GM18858 (cell line): ENCODE data around the gene SLC9C2.
"Not testable (repeated sequence)": the region's sequence is repeated elsewhere in the genome, so short reads cannot be mapped to it uniquely, and the experiment has no call there.

Source experiments
- ATAC-seq: cut with Tn5 transposase; IDR thresholded peaks from one replicate; pipeline ENCODE4 v1.9.1; 2021; ENCODE audit not compliant: unreplicated experiment

SLC9C2 gene

DNA sequence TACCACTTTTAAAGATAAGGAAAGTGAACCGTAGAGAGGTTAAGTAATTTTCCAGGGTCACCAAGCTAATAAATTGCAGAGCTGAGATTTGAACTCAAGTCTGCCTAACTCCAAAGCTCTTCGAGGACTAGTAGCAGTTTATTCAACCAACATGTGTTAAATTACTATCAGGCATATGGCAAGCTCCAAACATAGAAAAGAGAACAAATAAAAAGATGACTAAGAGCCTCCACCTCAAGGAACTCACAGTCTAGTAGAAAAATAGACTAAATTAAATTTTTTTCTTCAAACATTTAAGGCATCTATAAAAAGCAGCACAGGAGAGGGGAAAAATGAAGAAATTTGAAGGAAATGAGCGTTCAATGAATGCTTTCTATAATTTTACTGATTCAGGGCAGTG lies 22.2 kb downstream of the SLC9C2 start:
- no peak for ATAC-seq

DNA sequence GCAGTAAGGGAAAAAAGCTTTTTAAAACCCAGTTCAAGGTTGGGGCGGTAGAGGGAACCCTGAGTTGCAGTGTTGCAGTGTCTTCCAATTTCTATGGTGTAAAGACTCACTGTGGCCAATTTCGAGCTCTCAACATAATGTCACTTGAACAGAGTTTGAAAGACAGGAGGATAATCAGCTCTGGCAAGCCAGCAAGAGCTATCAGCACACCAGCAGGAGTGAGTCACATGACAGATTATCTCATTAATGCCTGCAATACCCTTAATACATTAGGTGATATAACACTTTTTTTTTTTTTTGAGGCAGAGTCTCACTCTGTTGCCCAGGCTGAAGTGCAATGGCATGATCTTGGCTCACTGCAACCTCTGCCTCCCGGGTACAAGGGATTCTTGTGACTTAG lies 22.8 kb downstream of the SLC9C2 start:
- no peak for ATAC-seq

- no peak for ATAC-seq
Observed at GRCh38 chr1:173573596-173573995, 29.3 kb downstream of the SLC9C2 start.

DNA sequence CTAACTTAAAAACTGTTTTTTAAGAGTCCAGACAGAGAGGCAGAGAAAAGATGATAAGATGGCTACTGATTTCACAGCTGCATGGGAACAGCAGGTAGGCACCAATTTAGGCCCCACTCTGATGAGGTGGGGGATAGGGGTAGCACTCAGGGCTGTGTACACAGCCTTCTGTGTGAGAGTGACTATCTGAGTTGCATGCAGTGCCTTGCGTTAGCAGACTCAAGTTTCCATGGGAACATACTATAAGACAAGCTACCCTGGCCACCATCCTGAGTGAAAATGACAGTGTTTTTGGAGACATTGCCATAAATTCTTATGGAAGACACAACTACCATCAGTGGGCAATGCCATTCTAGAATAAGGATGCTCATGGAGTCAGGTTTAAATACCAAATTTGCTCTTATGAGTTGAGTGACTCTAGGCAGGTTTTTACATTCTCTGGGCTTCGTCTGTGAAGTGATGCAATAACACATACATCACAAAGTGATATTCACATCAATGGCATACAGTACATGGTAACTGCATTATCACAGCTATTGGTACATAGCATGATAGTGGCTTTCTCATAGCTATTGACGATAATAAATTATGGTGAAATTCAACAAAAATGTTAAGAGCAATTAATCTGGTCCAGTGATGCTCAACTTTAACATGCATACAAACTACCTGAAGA lies 30.5 kb downstream of the SLC9C2 start:
- ATAC-seq = no peak

- no peak for ATAC-seq
Observed at GRCh38 chr1:173570370-173571007, 32.4 kb downstream of the SLC9C2 start.

- ATAC-seq = no peak
Observed at GRCh38 chr1:173568483-173568882, 34.4 kb downstream of the SLC9C2 start.

GRCh38 chr1:173563846-173564245 lies 39.0 kb downstream of the SLC9C2 start:
- ATAC-seq = not testable (repeated sequence)

DNA sequence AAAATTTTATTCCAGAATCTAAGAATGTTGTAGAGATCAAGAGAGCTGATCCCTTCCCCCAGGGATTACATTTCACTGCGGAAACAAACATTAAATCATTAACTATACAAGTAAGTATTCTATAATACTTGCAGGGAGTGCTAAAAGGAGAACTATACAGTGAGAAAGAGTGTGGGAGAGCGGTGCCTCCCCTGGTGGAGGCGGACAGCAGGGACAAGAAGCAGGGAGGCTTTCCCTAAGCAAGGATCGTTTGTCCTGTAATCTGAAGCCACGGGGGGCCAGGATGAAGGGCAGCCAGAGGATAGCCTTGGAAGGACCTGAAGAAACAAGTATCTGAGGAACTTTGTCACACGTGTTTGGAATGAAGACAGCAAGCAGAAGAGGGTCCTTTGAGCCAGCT lies 40.1 kb downstream of the SLC9C2 start:
- no peak for ATAC-seq

- no peak for ATAC-seq
Observed at GRCh38 chr1:173561263-173561662, 41.6 kb downstream of the SLC9C2 start.

- no peak for ATAC-seq
Observed at GRCh38 chr1:173560285-173560880, 42.5 kb downstream of the SLC9C2 start.

GRCh38 chr1:173555651-173556305 lies 47.1 kb downstream of the SLC9C2 start:
- ATAC-seq = no peak

- ATAC-seq = no peak
Observed at GRCh38 chr1:173554541-173555250, 48.2 kb downstream of the SLC9C2 start.

GRCh38 chr1:173554089-173554488 lies 48.8 kb downstream of the SLC9C2 start:
- ATAC-seq = no peak

- ATAC-seq = no peak
Observed at GRCh38 chr1:173553312-173553711, 49.6 kb downstream of the SLC9C2 start.

GRCh38 chr1:173551699-173552098 lies 51.2 kb downstream of the SLC9C2 start:
- ATAC-seq = no peak

DNA sequence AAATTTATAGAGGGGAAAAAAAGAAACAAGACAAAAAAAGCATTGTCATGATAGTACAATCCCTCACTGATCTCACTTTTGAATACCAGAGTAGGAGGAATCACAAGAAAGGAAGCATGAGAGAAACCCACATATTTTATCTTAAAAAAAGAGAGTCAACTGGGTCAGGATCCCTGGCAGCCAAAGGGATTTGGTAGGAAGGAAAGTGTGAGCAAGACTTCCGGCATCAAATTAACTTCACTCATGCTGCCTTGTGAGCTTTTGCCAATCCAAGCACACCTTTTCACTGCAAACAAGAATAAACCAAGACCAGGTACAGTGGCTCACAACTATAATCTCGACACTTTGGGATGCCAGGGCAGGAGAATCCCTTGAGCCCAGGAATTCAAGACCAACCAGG lies 53.1 kb downstream of the SLC9C2 start:
- no peak for ATAC-seq

- ATAC-seq = no peak
Observed at GRCh38 chr1:173545688-173546087, 57.2 kb downstream of the SLC9C2 start.

DNA sequence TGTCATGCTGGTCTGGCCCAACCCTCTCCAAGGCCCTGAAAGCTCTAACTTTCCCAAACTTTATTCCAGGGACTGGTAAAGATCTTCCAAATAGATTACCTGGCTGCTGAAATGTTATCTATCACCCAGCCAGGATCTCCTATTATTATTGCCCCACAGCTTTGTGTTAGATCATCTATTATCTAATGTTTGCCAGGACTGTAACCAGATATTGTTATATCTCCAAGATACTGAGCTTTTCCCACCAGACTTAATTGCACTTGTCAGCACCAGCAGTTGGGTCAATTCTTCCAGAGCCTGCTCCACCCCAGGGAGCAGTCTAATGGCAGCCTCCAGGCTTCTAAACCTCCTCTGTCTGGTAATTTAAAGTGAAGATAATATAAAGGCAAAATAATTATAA lies 66.6 kb downstream of the SLC9C2 start:
- ATAC-seq = no peak

DNA sequence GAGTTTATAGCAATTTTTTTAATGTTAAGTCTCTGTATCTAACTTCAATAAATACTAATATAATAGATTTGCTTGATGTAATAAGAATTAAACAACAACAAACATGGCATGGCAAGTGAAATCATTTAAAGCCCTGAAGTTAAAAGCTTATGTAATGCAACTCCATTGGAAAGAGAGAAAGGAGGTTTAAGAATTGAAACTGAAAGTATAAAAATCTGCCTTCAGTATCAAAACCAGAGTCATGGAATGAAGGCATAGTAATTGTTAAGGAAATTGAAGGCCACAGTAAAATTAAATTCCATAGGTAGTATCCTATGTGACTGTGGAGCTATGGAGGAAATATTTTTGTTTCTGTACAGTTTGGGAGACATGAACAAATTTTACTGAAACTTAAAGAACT lies 70.6 kb downstream of the SLC9C2 start:
- no peak for ATAC-seq

- ATAC-seq = no peak
Observed at GRCh38 chr1:173530795-173531693, 71.8 kb downstream of the SLC9C2 start.
